HCT116 (cell line): ENCODE data around the gene DRD2. TPM values are rescaled to one million over a fixed set of nuclear protein-coding genes. Genes with fewer than 3 reads are reported as not detected.

Experiments used
- ATAC-seq: fragments of 200-7000 bp; cut with Tn5 transposase; 2 replicates; pipeline ENCODE4 v1.9.1; 2020; ENCODE audit warnings: mild to moderate bottlenecking, moderate library complexity
- BruUV-seq: library from RNA; stranded (reverse); fragments of 400-500 nt; replicated peaks from 2 replicates; lab custom pipeline; 2021; lab: Mats Ljungman, UMichigan
- CTCF ChIA-PET: fragments of 300-600 bp; sonication (Branson Sonifier 250); formaldehyde crosslinking; loops from one replicate; lab custom pipeline; 2021; ENCODE audit warnings: antibody characterized with exemption; lab: Charles Lee
- POLR2A ChIA-PET: fragments of 300-600, 350-600 bp; sonication (Branson Sonifier 250); formaldehyde crosslinking; loops from one replicate; lab custom pipeline; 2021; ENCODE audit warnings: antibody characterized with exemption; lab: Charles Lee
- RAD21 ChIA-PET, 2 experiments: fragments of 300-600 bp; sonication (Branson Sonifier 250); formaldehyde crosslinking; loops; one replicate each; lab custom pipeline; 2023; ENCODE audit warnings: low total read pairs in 2 of 2; ENCODE audit not compliant: uncharacterized antibody in 2 of 2, unreplicated experiment in 2 of 2, low non-redundant PET in 1 of 2; lab: Charles Lee
- DNase-seq: peaks from one replicate; pipeline ENCODE4 v3.0.0-alpha.2; 2010; ENCODE audit warnings: low read depth, low spot score
- H2AFZ ChIP-seq: fragments of 200-600 bp; shearing (Covaris generic), sonication (generic); 2 replicates; pipeline ENCODE4 v1.6.1; 2017; ENCODE audit warnings: low read depth, mixed run types, mixed read lengths, antibody characterized with exemption, low read length; ENCODE audit not compliant: poor library complexity, severe bottlenecking
- H3K27ac ChIP-seq: 2 replicates; pipeline ENCODE4 v1.5.1; 2012; ENCODE audit warnings: low read depth, low read length
- H3K27me3 ChIP-seq: fragments of 200-600 bp; sonication (generic); 2 replicates; pipeline ENCODE4 v1.6.1; 2016; ENCODE audit warnings: mixed run types, low read length, mixed read lengths; ENCODE audit not compliant: insufficient read depth
- H3K36me3 ChIP-seq, 2 experiments: fragments of 200-500 bp in 1 of 2; fragments of 200-600 bp in 1 of 2; sonication (Bioruptor generic) in 1 of 2; sonication (generic) in 1 of 2; 2 replicates each; pipeline versions ENCODE4 v1.5.1 to v1.6.1; 2014 to 2016; ENCODE audit warnings: low read length in 2 of 2, inconsistent platforms in 1 of 2, mixed read lengths in 1 of 2, mixed run types in 1 of 2; ENCODE audit not compliant: insufficient read depth in 2 of 2, control insufficient read depth in 1 of 2
- H3K4me1 ChIP-seq, 2 experiments: fragments of 200-600 bp in 1 of 2; sonication (generic) in 1 of 2; 2 replicates each; pipeline versions ENCODE4 v1.5.1 to v1.6.1; 2012 to 2017; ENCODE audit warnings: low read length in 2 of 2, inconsistent platforms in 1 of 2, mild to moderate bottlenecking in 1 of 2, mixed read lengths in 1 of 2, mixed run types in 1 of 2, moderate library complexity in 1 of 2; ENCODE audit not compliant: insufficient read depth in 2 of 2, control insufficient read depth in 1 of 2
- H3K4me2 ChIP-seq: fragments of 200-600 bp; sonication (generic); 2 replicates; pipeline ENCODE4 v1.6.1; 2017; ENCODE audit warnings: mixed run types, low read length, mixed read lengths
- H3K4me3 ChIP-seq, 2 experiments: fragments of 200-600 bp in 1 of 2; sonication (generic) in 1 of 2; replicated peaks in 1 of 2; 2 replicates each; pipeline ENCODE4 v1.5.1; 2011 to 2016; ENCODE audit warnings: low read length in 2 of 2, control low read depth in 1 of 2, low read depth in 1 of 2, mild to moderate bottlenecking in 1 of 2, mixed read lengths in 1 of 2, mixed run types in 1 of 2
- H3K79me2 ChIP-seq: fragments of 200-600 bp; sonication (generic); 2 replicates; pipeline ENCODE4 v1.6.1; 2017; ENCODE audit warnings: mild to moderate bottlenecking, mixed run types, low read length, moderate library complexity, mixed read lengths; ENCODE audit not compliant: insufficient read depth
- H3K9ac ChIP-seq: fragments of 200-600 bp; sonication (generic); 2 replicates; pipeline ENCODE4 v1.6.1; 2016; ENCODE audit warnings: low read length, mixed read lengths
- H3K9me2 ChIP-seq: fragments of 200-600 bp; sonication (generic), shearing (Covaris generic); 2 replicates; pipeline ENCODE4 v1.6.1; 2017; ENCODE audit warnings: mixed run types, mild to moderate bottlenecking, moderate library complexity; ENCODE audit not compliant: insufficient read depth
- H3K9me3 ChIP-seq, 2 experiments: fragments of 200-500 bp in 1 of 2; fragments of 200-600 bp in 1 of 2; sonication (Bioruptor generic) in 1 of 2; sonication (generic) in 1 of 2; 2 replicates each; pipeline ENCODE4 v1.6.1; 2014 to 2017; ENCODE audit warnings: low read length in 2 of 2, mixed read lengths in 2 of 2, inconsistent platforms in 1 of 2, low read depth in 1 of 2, mild to moderate bottlenecking in 1 of 2, mixed run types in 1 of 2, moderate library complexity in 1 of 2; ENCODE audit not compliant: control insufficient read depth in 1 of 2, insufficient read depth in 1 of 2
- H4K20me1 ChIP-seq: fragments of 200-600 bp; sonication (generic), shearing (Covaris generic); 2 replicates; pipeline ENCODE4 v1.6.1; 2017; ENCODE audit warnings: mixed run types, mild to moderate bottlenecking, moderate library complexity; ENCODE audit not compliant: insufficient read depth
- EZH2 ChIP-seq: fragments of 200-600 bp; sonication (generic); IDR thresholded peaks from 2 replicates; pipeline ENCODE4 v1.6.1; 2017; ENCODE audit warnings: antibody characterized with exemption, mixed run types
- FOSL1 ChIP-seq: IDR thresholded peaks from 2 replicates; pipeline ENCODE4 v1.6.1; 2012; ENCODE audit warnings: low read depth
- POLR2A ChIP-seq: IDR thresholded peaks from 2 replicates; pipeline ENCODE4 v1.7.0; 2011; ENCODE audit warnings: borderline replicate concordance; ENCODE audit not compliant: insufficient read depth, insufficient read length; ENCODE audit errors: extremely low read depth
- POLR2AphosphoS5 ChIP-seq: IDR thresholded peaks from 2 replicates; pipeline ENCODE4 v1.6.1; 2011; ENCODE audit warnings: mild to moderate bottlenecking, low read depth, low read length, moderate library complexity
- RAD21 ChIP-seq: IDR thresholded peaks from 2 replicates; pipeline ENCODE4 v1.6.1; 2012; ENCODE audit warnings: low read depth, mild to moderate bottlenecking
- SIN3A ChIP-seq: IDR thresholded peaks from 2 replicates; pipeline ENCODE4 v1.6.1; 2012; ENCODE audit warnings: low read depth
- SP1 ChIP-seq: IDR thresholded peaks from 2 replicates; pipeline ENCODE4 v1.6.1; 2012; ENCODE audit warnings: low read depth
- TCF7L2 ChIP-seq: IDR thresholded peaks from 2 replicates; pipeline ENCODE4 v1.7.0; 2011; ENCODE audit warnings: borderline replicate concordance, inconsistent platforms; ENCODE audit not compliant: insufficient read depth, insufficient read length; ENCODE audit errors: extremely low read depth
- YY1 ChIP-seq: IDR thresholded peaks from 2 replicates; pipeline ENCODE4 v1.6.1; 2011; ENCODE audit warnings: low read length, low read depth, moderate library complexity, mild to moderate bottlenecking; ENCODE audit not compliant: insufficient replicate concordance; ENCODE audit errors: extremely low read depth
- ZFX ChIP-seq: fragments of 450-650 bp; IDR thresholded peaks from 2 replicates; pipeline ENCODE4 v1.6.1; 2017
- intact Hi-C: fragments of 100-400 bp; cut with micrococcal nuclease; formaldehyde crosslinking; loops from 2 replicates; pipeline ENCODE4 v1.10.0; 2022
- total RNA-seq: library from RNA; stranded (reverse); gene quantifications from one replicate; pipeline ENCODE4 v1.2.1, GENCODE V29; 2021; ENCODE audit not compliant: unreplicated experiment
- TF ChIP-seq, protein P1 (sequence below): IDR thresholded peaks from 2 replicates; pipeline ENCODE4 v1.6.1; 2012; ENCODE audit warnings: low read depth
- TF ChIP-seq, protein P2 (sequence below): IDR thresholded peaks from 2 replicates; pipeline ENCODE4 v1.6.1; 2012

Gene DRD2
- total RNA-seq, 1 experiment from 2014 or later = not detected

DNA sequence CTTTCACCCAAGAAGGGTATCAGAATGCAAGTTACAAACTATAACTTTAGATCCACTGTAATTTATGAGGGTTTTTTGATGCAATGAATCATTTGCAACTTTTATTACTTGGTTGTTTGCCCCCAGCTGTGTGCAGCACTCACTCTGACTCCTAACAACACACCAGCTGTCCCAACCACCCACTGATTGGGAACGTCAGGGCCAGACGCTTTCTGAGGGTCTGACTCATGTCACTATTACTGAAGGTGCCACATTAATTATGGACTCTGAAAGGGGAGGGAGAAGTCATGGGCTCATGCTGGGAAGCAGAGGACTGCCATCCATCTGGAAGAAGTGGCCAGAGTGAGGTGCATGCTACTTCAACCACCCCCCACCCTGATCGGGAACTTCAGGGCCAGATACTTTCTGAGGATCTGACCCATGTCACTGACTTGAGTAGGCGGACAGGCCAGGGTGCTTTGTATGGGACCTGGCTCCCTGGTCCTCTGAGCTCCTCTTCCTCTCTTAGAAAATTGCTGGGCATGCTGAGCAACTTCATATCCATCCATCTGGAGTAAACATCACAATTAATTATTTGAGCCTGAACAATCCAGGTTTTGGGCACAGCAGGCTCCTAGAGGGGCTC lies 44.9 kb upstream of the DRD2 start:
- ATAC-seq = no peak
- Histone ChIP-seq H3K79me2 (no peaks in the 10 kb centered on the region), H2AFZ (no peak overlapping the region), H3K9me2 (no peaks in the 10 kb centered on the region), H3K4me2 (no peak overlapping the region), H3K36me3 (no peaks in the 10 kb centered on the region), H3K9ac (no peak overlapping the region), H3K9me3 (no peaks in the 10 kb centered on the region), H3K27me3 (peaks cover 47% of the 10 kb centered on the region), H3K4me3 (no peak overlapping the region), H3K27ac (no peak overlapping the region), H3K4me1 (no peaks in the 10 kb centered on the region), H4K20me1 (no peaks in the 10 kb centered on the region)
- no peak for DNase-seq
- ChIA-PET POLR2A (no interaction called here), CTCF (no interaction called here), RAD21 (no interaction called here)
- TF ChIP-seq SIN3A (no peak), SP1 (no peak), POLR2A (no peak), POLR2AphosphoS5 (no peak), RAD21 (no peak), TCF7L2 (no peak), ZFX (no peak), YY1 (no peak), FOSL1 (no peak), EZH2 (no peak)
- TF ChIP-seq, protein P1, sequence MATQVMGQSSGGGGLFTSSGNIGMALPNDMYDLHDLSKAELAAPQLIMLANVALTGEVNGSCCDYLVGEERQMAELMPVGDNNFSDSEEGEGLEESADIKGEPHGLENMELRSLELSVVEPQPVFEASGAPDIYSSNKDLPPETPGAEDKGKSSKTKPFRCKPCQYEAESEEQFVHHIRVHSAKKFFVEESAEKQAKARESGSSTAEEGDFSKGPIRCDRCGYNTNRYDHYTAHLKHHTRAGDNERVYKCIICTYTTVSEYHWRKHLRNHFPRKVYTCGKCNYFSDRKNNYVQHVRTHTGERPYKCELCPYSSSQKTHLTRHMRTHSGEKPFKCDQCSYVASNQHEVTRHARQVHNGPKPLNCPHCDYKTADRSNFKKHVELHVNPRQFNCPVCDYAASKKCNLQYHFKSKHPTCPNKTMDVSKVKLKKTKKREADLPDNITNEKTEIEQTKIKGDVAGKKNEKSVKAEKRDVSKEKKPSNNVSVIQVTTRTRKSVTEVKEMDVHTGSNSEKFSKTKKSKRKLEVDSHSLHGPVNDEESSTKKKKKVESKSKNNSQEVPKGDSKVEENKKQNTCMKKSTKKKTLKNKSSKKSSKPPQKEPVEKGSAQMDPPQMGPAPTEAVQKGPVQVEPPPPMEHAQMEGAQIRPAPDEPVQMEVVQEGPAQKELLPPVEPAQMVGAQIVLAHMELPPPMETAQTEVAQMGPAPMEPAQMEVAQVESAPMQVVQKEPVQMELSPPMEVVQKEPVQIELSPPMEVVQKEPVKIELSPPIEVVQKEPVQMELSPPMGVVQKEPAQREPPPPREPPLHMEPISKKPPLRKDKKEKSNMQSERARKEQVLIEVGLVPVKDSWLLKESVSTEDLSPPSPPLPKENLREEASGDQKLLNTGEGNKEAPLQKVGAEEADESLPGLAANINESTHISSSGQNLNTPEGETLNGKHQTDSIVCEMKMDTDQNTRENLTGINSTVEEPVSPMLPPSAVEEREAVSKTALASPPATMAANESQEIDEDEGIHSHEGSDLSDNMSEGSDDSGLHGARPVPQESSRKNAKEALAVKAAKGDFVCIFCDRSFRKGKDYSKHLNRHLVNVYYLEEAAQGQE = no peak
- TF ChIP-seq, protein P2, sequence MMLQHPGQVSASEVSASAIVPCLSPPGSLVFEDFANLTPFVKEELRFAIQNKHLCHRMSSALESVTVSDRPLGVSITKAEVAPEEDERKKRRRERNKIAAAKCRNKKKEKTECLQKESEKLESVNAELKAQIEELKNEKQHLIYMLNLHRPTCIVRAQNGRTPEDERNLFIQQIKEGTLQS = no peak
- intact Hi-C loops = no loop called here
- BruUV-seq = no TSS peak
